Measurements from ENCODE around the gene SLC6A11.

Gene SLC6A11

DNA sequence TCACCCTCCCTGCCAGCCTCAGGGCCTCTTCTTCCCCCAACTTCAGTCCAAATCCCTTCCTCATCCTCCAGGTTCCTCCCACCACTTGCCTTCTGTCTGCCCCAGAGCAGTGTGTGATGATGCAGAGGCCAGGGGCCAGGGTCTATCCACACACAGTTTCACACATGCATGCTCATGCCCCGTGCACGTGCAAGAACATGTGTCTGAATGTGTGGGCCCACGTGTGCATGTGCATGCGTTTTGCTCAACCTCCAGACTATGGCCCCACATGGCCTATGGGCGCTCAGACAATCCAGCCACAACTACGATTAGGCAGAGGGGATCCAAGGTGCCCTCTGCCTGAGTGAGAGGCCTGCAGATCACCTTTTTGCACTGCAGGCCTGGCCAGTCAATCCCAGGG is 144.2 kb downstream of the SLC6A11 start:
- no peaks in the 10 kb centered on the region for H3F3A ChIP-seq (ENCODE audit: insufficient read depth, low read length)
- no peak overlapping the region for H3K4me2 ChIP-seq (ENCODE audit: low read length)
- H3K36me3 ChIP-seq (ENCODE audit: insufficient read depth, low read length) = no peaks in the 10 kb centered on the region
- H3K4me3 ChIP-seq (ENCODE audit: low read depth, low read length, poor library complexity, severe bottlenecking) = no peak overlapping the region
- H2AFZ ChIP-seq (ENCODE audit: low read length) = no peak overlapping the region
- no peaks in the 10 kb centered on the region; the same call in 1 of the 2 replicates for H3K27me3 ChIP-seq (ENCODE audit: insufficient read depth, low read length)
- TF ChIP-seq CTCF (IDR thresholded peaks at IDR 0.05; ENCODE audit: low read length) (no peak), EZH2 (IDR thresholded peaks at IDR 0.05; ENCODE audit: borderline replicate concordance, low read length) (no peak)
- H3K79me2 ChIP-seq (ENCODE audit: insufficient read depth, low read length) = no peaks in the 10 kb centered on the region
- H3K27ac ChIP-seq (ENCODE audit: low read depth, low read length, poor library complexity, severe bottlenecking) = no peak overlapping the region
- no peaks in the 10 kb centered on the region for H3K9me2 ChIP-seq (ENCODE audit: low read depth, low read length)
- no peaks in the 10 kb centered on the region for H4K20me1 ChIP-seq (ENCODE audit: insufficient read depth, low read length)
- H3K9me3 ChIP-seq (ENCODE audit: low read length) = no peaks in the 10 kb centered on the region
- no peaks in the 10 kb centered on the region for H3K4me1 ChIP-seq (ENCODE audit: insufficient read depth, low read length, severe bottlenecking)
- no peak overlapping the region for H3K9ac ChIP-seq (ENCODE audit: low read length)

- H3K9ac ChIP-seq (ENCODE audit: low read length) = no peak overlapping the region
- no peaks in the 10 kb centered on the region; the same call in 1 of the 2 replicates for H3K27me3 ChIP-seq (ENCODE audit: insufficient read depth, low read length)
- no peaks in the 10 kb centered on the region for H3K9me2 ChIP-seq (ENCODE audit: low read depth, low read length)
- H3F3A ChIP-seq (ENCODE audit: insufficient read depth, low read length) = no peaks in the 10 kb centered on the region
- no peaks in the 10 kb centered on the region for H3K4me1 ChIP-seq (ENCODE audit: insufficient read depth, low read length, severe bottlenecking)
- no peaks in the 10 kb centered on the region for H3K9me3 ChIP-seq (ENCODE audit: low read length)
- TF ChIP-seq EZH2 (IDR thresholded peaks at IDR 0.05; ENCODE audit: borderline replicate concordance, low read length) (no peak), CTCF (IDR thresholded peaks at IDR 0.05; ENCODE audit: low read length) (no peak)
- H3K36me3 ChIP-seq (ENCODE audit: insufficient read depth, low read length) = no peaks in the 10 kb centered on the region
- no peak overlapping the region for H3K4me2 ChIP-seq (ENCODE audit: low read length)
- no peak overlapping the region for H2AFZ ChIP-seq (ENCODE audit: low read length)
- H3K4me3 ChIP-seq (ENCODE audit: low read depth, low read length, poor library complexity, severe bottlenecking) = no peak overlapping the region
- no peaks in the 10 kb centered on the region for H3K79me2 ChIP-seq (ENCODE audit: insufficient read depth, low read length)
- H3K27ac ChIP-seq (ENCODE audit: low read depth, low read length, poor library complexity, severe bottlenecking) = no peak overlapping the region
- H4K20me1 ChIP-seq (ENCODE audit: insufficient read depth, low read length) = no peaks in the 10 kb centered on the region
Measured at GRCh38 chr3:10961921-10962320, 145.9 kb downstream of the SLC6A11 start.

DNA sequence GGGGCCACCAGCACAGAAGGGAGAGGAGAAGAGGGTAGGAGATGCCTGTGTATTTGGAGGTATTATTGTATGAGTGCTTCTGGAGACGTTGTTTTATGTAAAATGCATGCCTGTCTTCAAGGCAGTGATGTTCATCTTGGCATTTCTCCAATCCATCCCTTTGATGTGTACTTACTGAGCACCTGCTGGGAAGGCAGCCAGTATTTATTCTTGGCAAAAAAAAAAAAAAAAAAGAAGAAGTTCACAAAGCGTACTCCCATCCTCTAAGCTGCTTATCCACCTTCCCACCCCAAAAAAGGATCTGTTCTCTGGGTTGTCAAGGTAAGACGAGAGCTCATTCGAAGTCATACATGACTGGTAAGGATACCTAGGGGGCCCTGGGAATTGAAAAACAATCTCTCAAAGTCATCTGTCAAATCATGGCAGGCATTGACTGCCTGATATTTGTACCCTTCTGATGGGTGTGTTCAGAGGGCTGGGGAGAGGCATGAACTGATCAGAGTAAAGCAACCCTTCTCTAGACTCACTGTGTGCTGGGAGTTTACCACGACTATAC is 146.5 kb downstream of the SLC6A11 start:
- Histone ChIP-seq H2AFZ (ENCODE audit: low read length) (no peak overlapping the region), H3K9me3 (ENCODE audit: low read length) (no peaks in the 10 kb centered on the region), H3K27ac (ENCODE audit: low read depth, low read length, poor library complexity, severe bottlenecking) (no peak overlapping the region), H3K79me2 (ENCODE audit: insufficient read depth, low read length) (no peaks in the 10 kb centered on the region), H4K20me1 (ENCODE audit: insufficient read depth, low read length) (no peaks in the 10 kb centered on the region), H3K9ac (ENCODE audit: low read length) (no peak overlapping the region), H3F3A (ENCODE audit: insufficient read depth, low read length) (no peaks in the 10 kb centered on the region), H3K9me2 (ENCODE audit: low read depth, low read length) (no peaks in the 10 kb centered on the region), H3K27me3 (ENCODE audit: insufficient read depth, low read length) (no peaks in the 10 kb centered on the region), H3K4me1 (ENCODE audit: insufficient read depth, low read length, severe bottlenecking) (no peaks in the 10 kb centered on the region), H3K4me3 (ENCODE audit: low read depth, low read length, poor library complexity, severe bottlenecking) (no peak overlapping the region), H3K36me3 (ENCODE audit: insufficient read depth, low read length) (no peaks in the 10 kb centered on the region), H3K4me2 (ENCODE audit: low read length) (no peak overlapping the region)
- no peak for TF ChIP-seq CTCF (IDR thresholded peaks at IDR 0.05; ENCODE audit: low read length)
- no peak for TF ChIP-seq EZH2 (IDR thresholded peaks at IDR 0.05; ENCODE audit: borderline replicate concordance, low read length)
